Mesenchymal stem cell (in vitro differentiated cells and primary cell): ENCODE measurements around the gene NCOA1.

Source experiments
- DNase-seq: peaks from one replicate; pipeline ENCODE4 v3.0.0-alpha.2; 2013
- H2AFZ ChIP-seq: one replicate; pipeline ENCODE4 v1.6.1; 2013; ENCODE audit warnings: low read depth, mild to moderate bottlenecking, control low read depth, inconsistent platforms, low read length, moderate library complexity
- H2AK5ac ChIP-seq: 2 replicates; pipeline ENCODE4 v1.6.1; 2013; ENCODE audit warnings: low read length, moderate library complexity, mild to moderate bottlenecking, inconsistent platforms; ENCODE audit not compliant: severe bottlenecking
- H2BK120ac ChIP-seq: one replicate; pipeline ENCODE4 v1.6.1; 2013; ENCODE audit warnings: low read depth, mild to moderate bottlenecking, inconsistent platforms, low read length, moderate library complexity
- H2BK12ac ChIP-seq, 2 experiments: one replicate each; pipeline ENCODE4 v1.6.1; 2013; ENCODE audit warnings: inconsistent platforms in 2 of 2, low read length in 2 of 2, mild to moderate bottlenecking in 2 of 2, moderate library complexity in 2 of 2, control low read depth in 1 of 2
- H2BK15ac ChIP-seq: one replicate; pipeline ENCODE4 v1.6.1; 2013; ENCODE audit warnings: mild to moderate bottlenecking, low read depth, inconsistent platforms; ENCODE audit not compliant: poor library complexity, severe bottlenecking
- H2BK5ac ChIP-seq: 2 replicates; pipeline ENCODE4 v1.6.1; 2013; ENCODE audit warnings: low read depth, mild to moderate bottlenecking, low read length, control low read depth, inconsistent platforms; ENCODE audit not compliant: poor library complexity, severe bottlenecking
- H3K14ac ChIP-seq, 2 experiments: one replicate each; pipeline ENCODE4 v1.6.1; 2013; ENCODE audit warnings: inconsistent platforms in 2 of 2, low read length in 2 of 2, control low read depth in 1 of 2, mild to moderate bottlenecking in 1 of 2, moderate library complexity in 1 of 2
- H3K18ac ChIP-seq, 2 experiments: one replicate each; pipeline ENCODE4 v1.6.1; 2013; ENCODE audit warnings: inconsistent platforms in 2 of 2, low read length in 2 of 2, control low read depth in 1 of 2, low read depth in 1 of 2, mild to moderate bottlenecking in 1 of 2
- H3K23ac ChIP-seq, 2 experiments: one replicate each; pipeline ENCODE4 v1.6.1; 2013; ENCODE audit warnings: inconsistent platforms in 2 of 2, low read length in 2 of 2, mild to moderate bottlenecking in 2 of 2, moderate library complexity in 2 of 2, control low read depth in 1 of 2
- H3K27ac ChIP-seq: 2 replicates; pipeline ENCODE4 v1.5.1; 2013; ENCODE audit warnings: mild to moderate bottlenecking, moderate library complexity, low read length, control low read depth, inconsistent platforms; ENCODE audit not compliant: poor library complexity, severe bottlenecking
- H3K27me3 ChIP-seq, 2 experiments: 2 replicates each; pipeline versions ENCODE4 v1.6.1 to v1.7.0; 2013; ENCODE audit warnings: low read length in 2 of 2, mild to moderate bottlenecking in 2 of 2, moderate library complexity in 2 of 2, control low read depth in 1 of 2, inconsistent platforms in 1 of 2; ENCODE audit not compliant: control insufficient read depth in 1 of 2, insufficient read depth in 1 of 2
- H3K36me3 ChIP-seq, 2 experiments: 2 replicates each; pipeline versions ENCODE4 v1.6.1 to v1.7.0; 2013; ENCODE audit warnings: low read length in 2 of 2, control low read depth in 1 of 2, inconsistent platforms in 1 of 2, low read depth in 1 of 2, mild to moderate bottlenecking in 1 of 2; ENCODE audit not compliant: insufficient read depth in 2 of 2, control insufficient read depth in 1 of 2
- H3K4ac ChIP-seq, 2 experiments: one replicate each; pipeline ENCODE4 v1.6.1; 2013; ENCODE audit warnings: inconsistent platforms in 2 of 2, low read length in 2 of 2, mild to moderate bottlenecking in 2 of 2, moderate library complexity in 2 of 2, control low read depth in 1 of 2, low read depth in 1 of 2
- H3K4me1 ChIP-seq: 2 replicates; pipeline ENCODE4 v1.6.1; 2013; ENCODE audit warnings: low read depth, low read length, control low read depth; ENCODE audit not compliant: control insufficient read depth, insufficient read depth
- H3K4me2 ChIP-seq: 2 replicates; pipeline ENCODE4 v1.6.1; 2013; ENCODE audit warnings: low read length, mild to moderate bottlenecking, inconsistent platforms; ENCODE audit not compliant: poor library complexity, severe bottlenecking
- H3K4me3 ChIP-seq, 2 experiments: 2 replicates each; pipeline versions ENCODE4 v1.5.1 to v1.7.0; 2013; ENCODE audit warnings: low read length in 2 of 2, mild to moderate bottlenecking in 2 of 2, control low read depth in 1 of 2, low read depth in 1 of 2; ENCODE audit not compliant: insufficient read depth in 1 of 2
- H3K79me1 ChIP-seq: replicated peaks from 2 replicates; pipeline ENCODE4 v1.6.1; 2013; ENCODE audit warnings: mild to moderate bottlenecking, control low read depth, low read length, inconsistent platforms; ENCODE audit not compliant: poor library complexity, severe bottlenecking
- H3K9ac ChIP-seq: 2 replicates; pipeline ENCODE4 v1.7.0; 2013; ENCODE audit warnings: mild to moderate bottlenecking, low read length, moderate library complexity
- H3K9me3 ChIP-seq: 2 replicates; pipeline ENCODE4 v1.7.0; 2013; ENCODE audit warnings: mild to moderate bottlenecking, low read length; ENCODE audit not compliant: control insufficient read depth
- H4K8ac ChIP-seq: one replicate; pipeline ENCODE4 v1.6.1; 2013; ENCODE audit warnings: inconsistent platforms, mild to moderate bottlenecking, low read length, moderate library complexity
- H4K91ac ChIP-seq: one replicate; pipeline ENCODE4 v1.6.1; 2013; ENCODE audit warnings: mild to moderate bottlenecking, low read length, inconsistent platforms
- WGBS: methylation state at CpG from one replicate; pipeline ENCODE4 v1.1.7; 2013; ENCODE audit warnings: mixed read lengths; 5-methylcytosine and 5-hydroxymethylcytosine counted together

Gene NCOA1

GRCh38 chr2:24565537-24565936 is 74.5 kb downstream of the NCOA1 start:
- Histone ChIP-seq H3K79me1 (peaks cover 24% of the 10 kb centered on the region), H2BK15ac (peak overlapping the region; percentile 23), H4K91ac (peak overlapping the region; percentile 50), H3K23ac (no peak overlapping the region), H2BK120ac (no peak overlapping the region), H3K4me2 (no peak overlapping the region), H2BK12ac (no peak overlapping the region), H3K9ac (no peak overlapping the region), H3K27ac (no peak overlapping the region), H3K36me3 (peaks cover 8 to 15% of the 10 kb centered on the region in 2 experiments), H4K8ac (no peak overlapping the region), H2BK5ac (no peak overlapping the region), H3K18ac (no peak overlapping the region), H3K27me3 (no peaks in the 10 kb centered on the region), H3K4me3 (no peak overlapping the region), H3K4me1 (peaks cover 2% of the 10 kb centered on the region), H3K9me3 (no peaks in the 10 kb centered on the region), H3K4ac (no peak overlapping the region), H2AK5ac (no peak overlapping the region), H2AFZ (no peak overlapping the region), H3K14ac (no peak overlapping the region)
- WGBS: 95% methylated on average over 8 of the region's 8 CpGs
- no peak for DNase-seq

- no peak for DNase-seq
- Histone ChIP-seq H3K4me1 (peaks cover 2% of the 10 kb centered on the region), H3K9ac (no peak overlapping the region), H3K79me1 (peaks cover 25% of the 10 kb centered on the region), H2BK15ac (no peak overlapping the region), H3K23ac (no peak overlapping the region), H3K36me3 (peaks cover 8 to 15% of the 10 kb centered on the region in 2 experiments), H3K18ac (no peak overlapping the region), H3K4me2 (no peak overlapping the region), H2AFZ (no peak overlapping the region), H3K4ac (no peak overlapping the region), H2BK5ac (no peak overlapping the region), H4K8ac (no peak overlapping the region), H3K27me3 (no peaks in the 10 kb centered on the region), H2BK120ac (no peak overlapping the region), H2BK12ac (no peak overlapping the region), H3K4me3 (no peak overlapping the region), H3K27ac (no peak overlapping the region), H3K9me3 (no peaks in the 10 kb centered on the region), H3K14ac (no peak overlapping the region), H2AK5ac (no peak overlapping the region), H4K91ac (no peak overlapping the region)
- WGBS: 93% methylated on average over 3 of the region's 3 CpGs
These were observed 75.2 kb downstream of the NCOA1 start for GRCh38 chr2:24566209-24566608.

GRCh38 chr2:24566630-24567029 is 75.6 kb downstream of the NCOA1 start:
- Histone ChIP-seq H3K79me1 (peaks cover 25% of the 10 kb centered on the region), H3K36me3 (peaks cover 8 to 15% of the 10 kb centered on the region in 2 experiments), H2BK12ac (no peak overlapping the region), H2BK15ac (no peak overlapping the region), H2BK5ac (no peak overlapping the region), H3K9me3 (no peaks in the 10 kb centered on the region), H3K23ac (no peak overlapping the region), H2AK5ac (no peak overlapping the region), H3K4me1 (peaks cover 2% of the 10 kb centered on the region), H2AFZ (no peak overlapping the region), H3K14ac (no peak overlapping the region), H3K9ac (no peak overlapping the region), H4K91ac (no peak overlapping the region), H2BK120ac (no peak overlapping the region), H3K4me3 (no peak overlapping the region), H3K4me2 (no peak overlapping the region), H3K27me3 (no peaks in the 10 kb centered on the region), H4K8ac (no peak overlapping the region), H3K4ac (no peak overlapping the region), H3K18ac (no peak overlapping the region), H3K27ac (no peak overlapping the region)
- 95% methylated on average over 7 of the region's 7 CpGs for WGBS
- no peak for DNase-seq

- Histone ChIP-seq H2BK5ac (no peak overlapping the region), H2BK120ac (no peak overlapping the region), H4K8ac (no peak overlapping the region), H3K9me3 (no peaks in the 10 kb centered on the region), H3K14ac (no peak overlapping the region), H3K4ac (no peak overlapping the region), H2AK5ac (no peak overlapping the region), H3K4me3 (no peak overlapping the region), H3K9ac (no peak overlapping the region), H3K4me1 (peaks cover 2% of the 10 kb centered on the region), H3K4me2 (no peak overlapping the region), H3K23ac (no peak overlapping the region), H3K27ac (no peak overlapping the region), H3K79me1 (peaks cover 17% of the 10 kb centered on the region), H2AFZ (no peak overlapping the region), H3K18ac (no peak overlapping the region), H4K91ac (no peak overlapping the region), H3K36me3 (peaks cover 8 to 15% of the 10 kb centered on the region in 2 experiments), H2BK12ac (no peak overlapping the region), H3K27me3 (no peaks in the 10 kb centered on the region), H2BK15ac (no peak overlapping the region)
- no peak for DNase-seq
These were observed 77.5 kb downstream of the NCOA1 start for GRCh38 chr2:24568551-24568950.
